Thyroid gland (tissue), 4 donors: ENCODE measurements around the gene ROS1.
"Not testable (repeated sequence)": the region's sequence is repeated elsewhere in the genome, so short reads cannot be mapped to it uniquely, and the experiment has no call there.

Experiments
- CTCF ChIP-seq, 6 experiments: fragments of 200-600 bp in 3 of 6; fragments of 450-650 bp in 3 of 6; sonication (generic) in 3 of 6; IDR thresholded peaks; one replicate each; pipeline ENCODE4 v1.5.1; 2016 to 2019; ENCODE audit warnings: antibody characterized with exemption in 6 of 6, mild to moderate bottlenecking in 2 of 6, inconsistent platforms in 1 of 6, moderate library complexity in 1 of 6
- POLR2A ChIP-seq, 2 donors: fragments of 450-650 bp; IDR thresholded peaks; one replicate each; pipeline ENCODE4 v1.6.1; 2017; ENCODE audit warnings: antibody characterized with exemption in 2 of 2, mild to moderate bottlenecking in 2 of 2, moderate library complexity in 1 of 2

DNA sequence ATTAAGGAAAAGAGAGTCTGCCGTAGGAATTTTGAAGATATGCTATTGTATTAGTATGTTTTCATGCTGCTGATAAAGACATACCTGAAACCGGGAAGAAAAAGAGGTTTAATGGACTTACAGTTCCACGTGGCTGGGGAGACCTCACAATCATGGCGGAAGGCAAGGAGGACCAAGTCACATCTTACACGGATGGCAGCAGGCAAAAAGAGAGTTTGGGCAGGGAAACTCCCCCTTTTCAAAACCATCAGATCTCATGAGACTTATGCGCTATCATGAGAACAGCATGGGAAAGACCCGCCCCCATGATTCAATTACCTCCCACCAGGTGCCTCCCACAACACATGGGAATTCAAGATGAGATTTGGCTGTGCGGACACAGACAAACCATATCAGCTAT, 16.6 kb upstream of the ROS1 start:
- not testable (repeated sequence) for TF ChIP-seq CTCF, POLR2A (IDR thresholded peaks at IDR 0.05)
